HG02973 (cell line): ENCODE data around the gene NOTCH3.

Experiments used
- ATAC-seq: cut with Tn5 transposase; IDR thresholded peaks from one replicate; pipeline ENCODE4 v1.9.1; 2021; ENCODE audit warnings: moderate library complexity; ENCODE audit not compliant: unreplicated experiment

The NOTCH3 gene

DNA sequence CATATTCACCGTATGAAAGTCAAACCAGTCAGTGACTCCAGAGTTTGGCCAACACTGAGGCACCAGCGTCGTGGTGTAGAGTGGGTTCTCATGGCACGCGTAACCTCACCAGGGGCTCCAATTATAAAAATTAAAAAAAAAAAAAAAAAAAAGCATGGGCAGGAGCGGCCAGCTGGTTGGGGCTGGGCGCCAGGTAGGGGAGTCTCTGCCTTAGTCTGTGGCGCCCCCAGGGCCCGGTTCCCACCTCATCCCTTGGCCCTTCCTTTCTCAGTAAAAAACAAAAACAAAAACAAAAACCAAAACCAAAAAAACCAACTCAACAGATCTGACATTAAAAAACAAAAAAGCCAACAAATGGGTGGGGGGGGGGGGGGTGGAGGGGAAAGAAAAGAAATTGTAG is 36.1 kb upstream of the NOTCH3 start:
- no peak for ATAC-seq

DNA sequence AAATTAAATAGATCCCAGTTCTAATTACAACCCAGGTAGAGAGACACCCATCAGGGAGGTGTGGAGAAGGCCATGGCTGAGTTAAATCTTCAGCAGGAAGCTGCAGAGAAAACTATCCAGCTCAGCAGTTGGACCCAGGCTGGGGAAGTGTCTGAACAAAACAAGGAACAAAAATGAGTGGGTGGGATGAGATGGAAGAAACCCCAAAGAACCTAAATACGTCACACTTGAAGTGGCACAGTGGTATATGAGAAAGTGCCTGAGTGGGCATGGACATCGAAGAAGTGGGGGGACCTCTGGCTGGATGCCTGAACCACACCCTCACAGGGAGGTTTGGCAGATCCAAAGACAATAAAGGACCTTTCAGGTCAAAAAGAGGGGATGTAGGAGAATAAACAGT is 35.0 kb upstream of the NOTCH3 start:
- ATAC-seq = no peak

- no peak for ATAC-seq
Measured at GRCh38 chr19:15234431-15235130, 33.8 kb upstream of the NOTCH3 start.

GRCh38 chr19:15231271-15231670 is 30.5 kb upstream of the NOTCH3 start:
- no peak for ATAC-seq

DNA sequence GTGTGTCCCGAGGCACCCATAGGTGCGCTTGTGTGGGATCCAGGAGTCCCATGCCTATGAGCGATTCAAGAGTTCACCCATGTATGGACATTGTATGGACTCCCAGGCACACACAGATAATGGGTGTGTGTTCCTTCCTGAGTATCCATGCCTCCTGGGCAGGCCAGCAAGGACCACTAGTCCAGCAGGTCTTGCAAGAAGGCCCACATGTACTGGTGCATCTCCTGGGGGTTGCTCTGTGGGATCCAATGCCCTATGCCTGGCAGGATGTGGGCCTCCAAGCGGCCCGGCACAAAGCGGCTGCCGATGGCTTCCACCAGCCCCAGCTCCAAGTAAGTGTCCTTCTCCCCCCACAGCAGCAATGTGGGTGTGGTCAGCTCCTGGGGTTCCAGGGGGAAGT is 26.5 kb upstream of the NOTCH3 start:
- no peak for ATAC-seq

GRCh38 chr19:15225760-15226159 is 25.0 kb upstream of the NOTCH3 start:
- no peak for ATAC-seq

DNA sequence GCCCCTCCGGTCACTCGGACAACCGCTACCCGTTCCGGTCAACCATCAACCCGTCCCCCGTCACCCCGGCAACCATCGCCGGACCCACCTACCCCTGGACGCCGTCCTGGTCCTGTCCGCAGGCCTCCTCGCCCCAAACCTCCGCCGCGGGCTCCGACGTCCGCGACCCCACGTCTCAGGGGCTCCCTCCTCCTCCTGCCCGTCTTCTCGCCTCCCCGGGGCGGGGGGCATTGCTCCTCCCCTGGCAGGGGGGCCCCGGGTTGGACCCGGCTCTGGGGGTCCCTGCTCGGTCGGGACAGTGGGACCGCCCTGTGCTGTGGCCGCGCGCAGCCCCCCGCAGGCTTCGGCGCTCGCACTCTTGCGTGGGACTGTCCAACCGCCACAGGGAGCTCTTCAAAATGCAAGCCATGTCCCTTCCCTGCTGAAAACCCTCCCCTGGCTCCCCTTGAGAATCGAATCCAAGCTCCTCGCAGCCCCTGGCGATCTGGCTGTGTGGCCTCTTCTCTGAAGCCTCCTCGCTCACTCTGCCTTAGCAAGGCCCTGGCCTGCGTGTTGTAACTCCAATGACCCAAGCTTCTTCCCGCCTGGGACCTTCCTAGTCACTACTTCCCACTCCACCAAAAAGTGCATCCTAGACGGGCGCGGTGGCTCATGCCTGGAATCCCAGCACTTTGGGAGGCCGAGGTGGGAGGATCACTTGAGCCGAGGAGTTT is 23.0 kb upstream of the NOTCH3 start:
- peak; percentile 10 for ATAC-seq

DNA sequence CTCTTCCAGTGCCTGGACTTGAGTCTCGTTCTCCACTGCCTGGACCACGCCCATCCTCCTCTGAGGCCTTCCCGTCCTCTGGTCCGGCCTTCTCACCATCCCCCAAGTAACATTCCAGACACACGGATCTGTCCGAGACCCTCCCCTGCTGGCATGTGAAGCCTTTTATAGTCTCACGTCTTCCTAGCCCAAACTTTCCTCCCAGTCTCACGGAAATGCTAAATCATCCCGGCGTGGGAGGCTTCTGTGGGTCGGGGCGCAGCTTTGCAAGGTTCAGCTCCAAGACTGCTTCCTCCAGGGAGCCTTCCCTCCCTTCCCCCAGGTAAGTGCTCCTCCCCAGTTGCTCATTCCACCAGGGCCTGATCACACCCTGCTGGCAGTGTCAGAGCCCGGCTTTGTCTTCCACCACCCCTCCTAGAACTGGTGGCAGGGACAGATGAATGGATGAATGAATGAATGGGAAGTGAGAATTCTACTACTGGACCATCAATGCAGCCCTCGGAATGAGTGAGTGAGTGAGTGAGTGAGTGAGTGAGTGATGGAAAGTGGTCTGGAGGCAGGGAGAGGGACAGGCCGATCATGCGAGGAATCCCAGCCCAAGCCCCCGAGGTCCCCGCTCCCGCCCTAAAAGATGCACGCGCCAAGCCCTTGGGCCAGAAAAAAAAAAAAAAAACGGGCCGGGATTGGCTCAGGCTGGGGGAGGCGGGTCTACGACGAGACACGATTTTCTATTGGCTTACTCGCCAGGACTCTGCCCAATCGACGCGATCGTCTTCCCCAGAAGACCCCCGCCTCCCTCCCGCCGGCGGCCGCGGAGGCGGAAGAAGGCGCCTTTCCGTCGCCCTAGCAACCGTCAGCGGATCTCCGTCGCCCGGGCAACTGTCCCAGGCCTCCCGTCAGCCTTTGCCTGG is 22.2 kb upstream of the NOTCH3 start:
- ATAC-seq = peak; percentile 61

DNA sequence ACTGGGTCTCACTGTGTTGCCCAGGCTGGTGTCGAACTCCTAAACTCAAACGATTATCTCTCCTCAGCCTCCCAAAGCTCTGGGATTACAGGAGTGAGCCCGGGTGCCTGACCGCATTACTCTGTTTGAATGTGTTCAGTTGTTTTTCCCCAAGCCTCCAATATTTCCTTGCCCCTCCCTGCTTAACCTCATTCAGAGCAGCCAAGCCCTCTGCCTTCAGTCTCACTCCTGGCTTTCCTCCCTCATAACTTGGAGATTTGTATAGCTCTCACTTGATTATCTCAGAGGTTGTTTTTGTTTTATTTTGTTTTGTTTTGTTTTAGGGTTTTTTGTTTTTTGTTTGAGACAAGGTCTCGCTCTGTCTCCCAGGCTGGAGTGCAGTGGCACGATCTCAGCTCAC is 20.0 kb upstream of the NOTCH3 start:
- no peak for ATAC-seq

- no peak for ATAC-seq
Measured at GRCh38 chr19:15218501-15218900, 17.7 kb upstream of the NOTCH3 start.

DNA sequence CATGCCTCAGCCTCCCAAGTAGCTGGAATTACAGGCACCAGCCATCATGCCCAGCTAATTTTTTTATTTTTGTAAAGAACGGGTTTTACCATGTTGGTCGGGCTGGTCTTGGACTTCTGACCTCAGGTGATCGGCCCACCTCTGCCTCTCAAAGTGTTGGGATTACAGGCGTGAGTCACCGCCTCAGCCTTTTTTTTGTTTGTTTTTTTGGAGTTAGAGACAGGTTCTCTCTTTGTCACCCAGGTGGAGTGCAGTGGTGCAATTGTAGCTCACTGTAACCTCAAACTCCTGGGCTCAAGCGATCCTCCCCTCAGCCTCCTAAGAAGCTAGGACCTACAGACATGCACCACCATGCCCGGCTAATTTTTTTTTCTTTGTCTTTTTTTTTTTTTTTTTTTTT is 15.6 kb upstream of the NOTCH3 start:
- ATAC-seq = no peak

GRCh38 chr19:15213715-15214381 is 13.1 kb upstream of the NOTCH3 start:
- ATAC-seq = no peak

GRCh38 chr19:15212711-15213110 is 11.9 kb upstream of the NOTCH3 start:
- no peak for ATAC-seq

DNA sequence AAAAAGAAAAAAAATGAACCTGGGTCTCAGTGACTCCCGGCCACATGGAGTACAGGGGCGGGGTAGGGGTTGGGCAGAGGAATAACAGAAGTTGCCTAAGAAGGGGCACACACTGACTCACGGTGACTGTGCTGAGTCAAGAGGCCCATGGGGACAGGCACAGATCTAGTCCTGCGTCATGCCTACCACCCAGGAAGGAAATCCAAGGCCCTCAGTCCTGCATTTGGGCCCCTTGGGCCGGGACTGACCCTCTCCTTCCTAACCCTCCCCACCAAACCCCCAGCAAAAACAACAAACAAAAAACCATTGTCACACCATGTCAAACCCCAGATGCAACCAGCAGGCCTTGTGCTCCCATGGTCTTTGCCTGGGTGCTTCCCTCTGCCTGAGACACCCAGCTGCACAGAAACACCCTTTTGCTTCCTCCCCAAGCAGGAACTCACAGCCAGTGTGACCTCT is 9.6 kb upstream of the NOTCH3 start:
- ATAC-seq = no peak

DNA sequence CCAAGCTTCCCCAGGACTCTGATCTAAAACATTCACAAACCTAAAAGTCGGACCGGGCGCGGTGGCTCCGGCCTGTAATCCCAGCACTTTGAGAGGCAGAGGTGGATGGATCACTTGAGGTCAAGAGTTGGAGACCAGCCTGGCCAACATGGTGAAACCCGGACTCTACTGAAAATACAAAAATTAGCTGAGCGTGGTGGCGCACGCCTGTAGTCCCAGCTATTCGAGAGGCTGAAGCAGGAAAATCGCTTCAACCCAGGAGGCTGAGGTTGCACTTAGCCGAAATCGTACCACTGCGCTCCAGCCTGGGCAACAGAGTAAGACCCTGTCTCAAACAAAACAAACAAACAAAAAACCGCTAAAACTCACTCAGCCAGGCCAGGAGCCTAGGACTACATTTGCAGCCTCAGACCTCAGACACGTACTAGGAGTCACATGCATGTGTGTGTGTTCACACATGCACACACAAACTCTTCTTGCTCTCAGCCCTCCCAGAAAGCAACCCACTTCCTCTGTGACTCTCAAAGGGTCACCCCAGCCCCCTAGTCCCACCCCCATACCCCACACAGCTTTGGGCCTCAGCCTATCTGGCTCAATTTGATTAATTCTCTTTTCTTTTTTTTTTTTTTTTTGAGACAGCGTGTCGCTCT is 704 bp upstream of the NOTCH3 start:
- ATAC-seq = no peak

GRCh38 chr19:15199661-15200552 is 888 bp downstream of the NOTCH3 start:
- no peak for ATAC-seq

DNA sequence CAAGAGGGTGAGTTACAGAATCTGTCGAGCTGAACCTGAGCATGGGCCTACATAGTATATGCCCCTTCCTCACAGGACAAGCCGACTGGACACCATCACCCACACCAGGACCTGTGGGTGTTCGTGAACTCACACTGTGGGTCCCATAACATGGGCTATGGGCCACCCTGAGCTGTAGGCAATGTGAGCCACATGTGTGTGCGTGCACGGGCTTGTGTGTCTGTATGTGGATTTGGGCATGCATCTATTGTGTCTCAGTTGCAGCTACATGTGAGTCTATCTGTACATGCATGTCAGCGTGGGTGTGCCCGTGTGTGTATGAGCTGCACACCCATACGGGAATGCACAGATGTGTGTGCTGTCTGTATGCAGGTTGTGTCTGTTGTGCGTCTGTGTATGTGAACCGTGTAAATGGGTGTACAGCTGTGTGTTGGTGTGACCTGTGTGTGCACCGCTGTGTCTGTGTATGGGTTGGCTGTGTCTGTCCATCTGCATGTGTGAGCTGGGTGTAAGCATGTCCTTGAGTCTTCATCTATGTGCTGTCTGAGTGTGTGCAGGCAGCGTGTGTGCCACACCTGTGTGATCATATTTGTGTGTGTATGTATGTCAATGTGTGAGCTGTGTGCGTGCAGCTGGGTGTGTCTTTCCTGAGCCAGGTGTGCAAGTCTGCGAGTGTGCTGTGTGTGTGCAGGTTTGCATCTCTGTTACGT is 1.7 kb downstream of the NOTCH3 start:
- ATAC-seq = no peak

DNA sequence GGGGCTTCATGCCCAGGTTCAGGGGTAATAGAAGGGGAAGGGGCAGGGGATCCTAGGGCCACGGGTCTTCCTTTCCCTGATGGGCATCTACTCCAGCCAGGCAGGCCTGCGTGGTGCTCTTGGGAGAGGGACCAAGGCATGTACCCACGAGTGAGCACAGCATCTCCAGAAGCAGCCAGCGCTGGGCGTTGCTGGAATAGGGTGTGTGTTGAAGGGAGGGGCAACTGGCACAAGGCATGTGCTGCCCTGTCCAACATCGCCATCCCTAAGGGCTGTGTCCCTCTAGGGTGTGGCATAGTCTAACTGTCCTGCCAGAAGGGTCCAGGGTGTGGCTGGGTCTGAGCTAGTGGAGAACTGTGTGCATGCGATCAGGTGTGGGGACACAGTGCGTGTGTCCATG is 2.9 kb downstream of the NOTCH3 start:
- ATAC-seq = no peak
